NCI-H1694 treated with DMSO at 0.1 percent for 48 hours (cell line): ENCODE results near the gene C1S.

ENCODE experiments used
- DNase-seq: peaks from one replicate; lab custom pipeline; 2025; lab: John Stamatoyannopoulos, UW

C1S gene

DNA sequence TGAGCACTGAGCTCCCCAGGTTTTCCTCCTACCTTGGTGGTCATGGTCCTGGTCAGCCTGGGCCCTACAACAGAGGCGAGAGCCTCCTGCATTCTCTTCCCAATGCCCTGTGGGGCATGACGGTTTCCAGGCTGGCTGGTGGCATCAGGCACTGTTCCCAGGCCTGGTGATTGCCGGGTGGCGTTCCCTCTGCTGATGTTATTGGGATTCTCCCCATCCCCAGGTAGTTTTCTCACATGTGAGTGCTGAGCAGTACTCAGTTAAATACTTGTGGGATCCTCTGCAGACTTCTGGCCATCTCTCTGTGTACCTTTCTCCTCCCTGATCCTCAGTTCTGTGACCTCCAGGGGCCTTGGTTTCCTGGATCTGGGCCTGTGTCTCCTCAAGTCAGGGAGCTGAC is 16.0 kb downstream of the C1S start:
- no peak for DNase-seq

DNA sequence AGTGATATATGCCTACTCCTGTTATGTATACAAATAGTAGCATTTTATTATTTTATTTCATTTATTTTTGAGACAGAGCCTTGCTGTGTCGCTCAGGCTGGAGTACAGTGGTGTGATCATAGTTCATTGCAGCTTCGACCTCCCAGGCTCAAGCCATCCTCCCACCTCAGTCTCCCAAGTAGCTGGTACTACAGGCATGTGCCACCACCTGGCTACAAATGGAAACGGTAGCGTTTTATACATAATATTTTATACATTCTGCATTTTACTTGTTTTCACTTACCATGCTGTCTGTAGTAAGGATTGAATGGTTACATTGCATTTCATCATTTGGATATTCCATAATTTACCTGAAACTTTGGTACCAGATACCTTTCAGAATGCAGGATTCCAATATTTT is 17.6 kb downstream of the C1S start:
- DNase-seq = no peak

DNA sequence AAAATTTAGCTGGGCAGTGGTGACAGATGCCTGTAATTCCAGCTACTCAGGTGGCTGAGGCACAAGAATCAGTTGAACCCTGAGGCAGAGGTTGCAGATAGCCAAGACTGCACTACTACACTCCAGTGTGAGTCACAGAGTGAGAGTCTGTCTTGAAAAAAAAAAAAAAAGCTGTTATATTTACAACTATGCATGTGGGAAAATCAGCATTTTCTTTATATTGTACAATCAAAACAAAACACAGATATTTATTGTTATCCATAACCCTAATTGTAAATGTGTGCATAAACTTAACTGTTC is 19.3 kb downstream of the C1S start:
- DNase-seq = no peak

DNA sequence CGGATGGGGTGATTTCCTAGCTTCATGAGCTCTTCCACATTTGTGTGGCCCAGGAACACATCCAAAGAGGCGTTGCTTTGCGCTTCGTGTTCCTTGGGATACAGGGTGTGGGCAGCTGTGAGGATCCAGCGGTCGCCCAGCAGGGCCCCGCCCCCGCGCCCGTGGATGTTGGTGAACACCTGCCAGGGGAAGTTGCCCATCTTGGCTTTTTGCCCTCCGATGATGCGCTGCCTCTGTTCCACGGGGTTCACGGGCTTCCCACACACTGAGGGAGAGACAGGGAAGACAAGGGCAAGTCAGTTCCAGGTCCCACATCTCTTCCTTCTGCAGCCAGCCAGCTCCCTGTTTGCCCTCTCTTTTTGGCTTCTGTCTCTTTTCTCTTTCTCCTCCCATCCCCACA is 20.5 kb downstream of the C1S start:
- no peak for DNase-seq

DNA sequence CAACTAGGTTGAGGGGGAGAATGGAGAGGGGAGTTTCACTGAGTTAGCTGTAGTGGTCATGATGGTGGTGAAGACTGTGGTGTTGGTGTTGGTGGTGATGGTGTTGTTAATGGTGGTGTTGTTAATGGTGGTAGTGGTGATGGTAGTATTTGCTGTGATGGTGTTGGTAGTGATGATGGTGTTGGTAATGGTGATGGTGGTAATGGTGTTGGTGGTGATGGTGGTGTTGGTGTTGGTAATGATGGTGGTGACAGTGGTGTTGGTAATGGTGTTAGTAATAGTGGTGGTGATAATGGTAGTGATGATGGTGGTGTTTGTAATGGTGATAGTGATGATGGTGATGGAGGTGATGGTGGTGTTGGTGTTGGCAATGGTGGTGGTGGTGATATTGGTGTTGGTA is 22.6 kb downstream of the C1S start:
- DNase-seq = no peak

DNA sequence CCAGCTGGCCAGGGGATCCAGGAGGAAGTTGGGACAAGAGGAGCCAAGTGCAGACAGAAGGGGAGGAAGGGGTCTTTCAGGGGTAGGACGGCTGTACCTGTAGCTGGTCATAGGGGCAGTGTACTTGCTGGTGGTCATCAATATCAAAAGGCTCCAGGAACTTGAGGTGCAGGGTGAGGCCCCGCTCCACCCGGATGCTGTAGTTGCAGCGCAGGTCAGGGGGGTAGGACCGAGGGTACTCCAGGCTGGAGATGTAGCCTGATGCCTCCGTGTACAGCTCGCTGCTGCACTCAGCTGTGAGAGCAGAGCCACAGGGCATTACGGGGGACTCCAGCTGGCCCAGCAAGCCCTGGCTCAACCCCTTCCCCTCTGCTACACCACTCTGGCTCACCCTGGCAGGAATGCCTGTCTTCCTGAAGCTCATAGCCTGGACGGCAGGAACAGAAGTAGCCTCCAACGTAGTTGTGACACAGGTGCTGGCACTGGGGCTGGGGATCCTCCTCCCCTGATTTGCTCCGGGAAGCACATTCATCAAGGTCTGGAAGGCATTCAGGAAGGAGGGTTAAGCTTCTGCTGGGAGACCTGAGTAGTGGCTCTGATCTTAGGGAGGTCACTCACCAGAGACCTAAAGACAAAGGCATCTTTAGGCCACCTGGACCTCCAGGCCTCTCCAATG is 28.8 kb downstream of the C1S start:
- no peak for DNase-seq

DNA sequence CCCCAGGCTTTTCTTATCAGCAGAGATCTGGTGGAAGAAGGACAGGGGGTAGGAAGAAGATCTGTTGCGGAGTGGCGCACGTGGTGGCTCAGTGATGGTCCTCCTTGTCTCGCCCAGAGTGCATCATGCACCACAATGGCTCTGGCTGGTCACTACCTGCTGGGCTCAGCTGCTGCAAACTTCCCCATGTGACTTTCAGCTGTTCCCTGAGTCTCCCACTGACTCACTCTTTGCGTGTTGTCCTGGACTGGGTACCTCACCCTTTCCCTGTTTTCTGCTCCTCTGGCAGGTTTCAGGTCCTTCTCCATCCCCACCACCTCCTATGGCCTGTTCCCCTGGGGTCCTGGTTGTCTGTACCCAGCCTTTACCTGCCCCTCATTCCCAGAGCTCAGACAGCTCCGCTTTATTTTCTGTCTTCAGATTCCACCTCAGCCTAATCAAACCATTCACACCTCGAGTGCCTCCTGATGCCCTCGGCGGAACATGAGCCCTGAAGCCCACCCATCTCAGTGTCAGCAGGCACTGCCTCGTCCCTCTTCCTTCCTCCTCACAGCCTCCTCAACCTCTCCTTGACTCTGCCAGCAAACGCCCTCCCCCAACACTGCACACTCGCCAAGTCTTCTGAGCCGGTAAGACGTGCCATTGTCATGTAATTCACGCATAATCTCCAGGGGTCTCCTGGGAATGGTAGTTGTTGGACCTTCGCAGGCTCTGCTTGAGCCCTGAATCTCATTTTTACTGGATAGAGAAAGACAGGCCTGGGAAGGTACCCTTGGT is 29.9 kb downstream of the C1S start:
- no peak for DNase-seq

DNA sequence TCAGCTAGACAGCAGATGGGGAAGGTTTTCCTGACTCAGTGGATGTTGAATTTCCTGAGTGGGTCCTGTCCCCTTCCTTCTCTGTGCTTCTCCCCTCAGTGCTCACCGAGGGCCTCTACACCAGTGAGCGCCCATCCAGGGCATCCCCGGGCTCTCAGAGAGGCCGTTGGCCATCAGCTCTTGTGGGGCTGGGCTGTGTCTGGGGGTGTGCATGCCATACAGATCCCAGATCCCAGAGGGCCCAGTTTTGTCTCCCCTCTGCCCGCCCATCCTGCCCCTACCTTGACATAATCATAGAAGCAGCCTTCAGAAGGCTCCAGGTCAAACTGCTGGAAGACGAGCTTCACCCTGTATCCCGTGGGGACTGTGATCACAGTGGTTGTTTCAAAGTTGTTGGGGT is 30.7 kb downstream of the C1S start:
- DNase-seq = no peak

DNA sequence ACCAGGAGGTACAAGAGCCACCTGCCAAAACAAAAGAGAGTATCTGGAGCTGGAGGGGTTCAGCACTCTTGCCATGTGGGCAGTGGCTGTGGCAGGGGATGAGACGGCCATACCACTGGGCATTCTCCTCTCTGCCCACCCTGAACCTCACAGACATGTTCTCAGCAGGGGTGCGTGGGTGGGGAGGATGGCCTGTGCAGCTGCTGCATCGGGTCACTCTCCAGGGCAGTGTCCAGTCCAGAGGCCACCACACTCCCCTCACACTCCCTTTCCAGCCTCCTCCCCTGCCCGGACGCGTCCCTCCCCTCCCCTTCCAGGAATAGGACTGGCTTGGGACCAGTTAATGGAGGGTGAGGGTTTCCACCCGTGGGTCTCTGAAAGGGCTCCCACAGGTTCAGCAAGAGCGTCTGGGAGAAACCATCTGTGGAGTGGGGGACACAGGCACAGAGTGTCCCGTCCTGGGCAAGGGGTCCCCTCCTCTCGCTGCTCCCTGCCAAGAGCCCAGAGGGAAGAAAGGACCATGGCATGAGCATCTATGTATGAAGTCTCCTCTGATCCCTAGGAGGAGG is 31.2 kb downstream of the C1S start:
- DNase-seq = no peak

DNA sequence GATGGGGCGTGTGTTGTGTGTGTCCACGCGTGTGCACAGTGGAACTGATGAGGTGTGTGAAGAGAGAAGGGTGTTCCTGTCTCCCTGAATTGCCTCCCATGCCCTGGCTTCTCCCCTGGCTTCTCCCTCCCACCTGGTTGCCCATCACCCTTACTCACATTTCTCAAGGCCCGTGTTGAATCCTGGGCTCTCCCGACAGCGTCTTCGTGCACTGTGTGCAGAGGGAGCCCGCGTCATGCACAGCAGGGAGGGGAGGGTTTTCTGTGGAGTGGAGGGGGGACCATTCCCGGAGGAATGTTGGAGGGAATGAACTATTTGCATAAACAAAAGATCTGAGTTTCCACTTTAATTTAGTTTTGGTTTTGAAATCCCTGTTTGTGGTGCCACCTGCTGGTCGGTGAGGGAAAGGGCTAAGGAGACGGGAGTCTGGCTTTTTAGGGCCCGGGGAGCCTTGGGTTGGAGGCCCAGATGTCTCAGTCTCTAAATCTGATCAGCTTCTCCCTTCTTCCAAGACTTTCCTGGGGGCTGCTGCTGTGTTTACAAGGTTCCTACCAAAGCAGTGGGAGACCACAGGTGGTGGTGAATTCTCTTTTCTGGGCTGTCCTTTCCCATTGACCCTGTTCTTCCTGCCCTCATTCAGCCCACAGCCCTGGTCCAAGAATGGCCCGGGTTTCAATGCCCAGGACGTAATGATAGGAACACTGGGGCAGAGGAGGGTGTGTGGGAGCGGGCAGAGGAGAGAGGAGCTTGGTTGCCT is 31.9 kb downstream of the C1S start, which contains the start of gene C1R:
C1R (minus strand) TSS at position 217 of the 757 bp plus-strand sequence; CDS start at position 160, 57 bp downstream.
- DNase-seq = peak; percentile 31

DNA sequence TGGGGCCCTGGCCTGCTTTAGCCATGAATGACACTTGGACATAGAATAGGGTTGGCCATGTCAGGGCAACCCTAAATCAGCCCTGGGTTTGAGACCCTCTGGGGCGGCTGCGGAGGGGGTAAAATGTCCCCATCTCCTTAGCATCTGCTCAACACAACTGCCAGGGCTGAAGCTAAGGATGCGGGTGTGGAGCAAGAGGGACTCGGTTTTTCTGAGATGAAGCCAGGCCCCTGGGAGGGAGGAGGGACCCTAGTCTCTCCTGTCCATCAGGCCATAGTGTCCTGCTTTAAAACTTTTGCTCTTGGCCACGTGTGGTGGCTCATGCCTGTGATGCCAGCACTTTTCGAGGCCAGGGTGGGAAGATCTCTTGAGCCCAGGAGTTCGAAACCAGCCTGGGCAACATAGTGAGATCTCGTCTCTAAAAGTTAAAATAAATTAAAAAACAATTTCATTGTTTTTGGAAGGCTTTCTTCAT is 32.5 kb downstream of the C1S start:
- DNase-seq = no peak

DNA sequence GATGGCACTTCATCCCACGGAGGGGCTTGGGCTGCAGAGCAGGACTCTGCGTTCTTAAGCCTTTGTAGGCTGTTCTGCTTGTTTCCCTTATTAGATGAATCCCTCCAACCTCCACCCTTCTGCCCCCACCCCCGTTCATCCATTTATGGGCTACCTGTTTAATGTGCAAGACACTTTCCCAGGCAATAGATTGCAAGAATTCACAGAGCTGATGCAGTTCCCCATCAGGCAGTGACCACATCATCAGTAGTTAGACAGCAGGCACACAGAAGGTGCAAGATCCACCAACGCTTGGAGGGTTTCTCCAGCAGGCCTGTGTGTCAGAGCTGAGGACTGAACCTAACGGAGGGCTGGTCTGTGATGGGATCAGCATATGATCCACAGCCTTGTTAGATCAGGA is 33.0 kb downstream of the C1S start:
- no peak for DNase-seq

DNA sequence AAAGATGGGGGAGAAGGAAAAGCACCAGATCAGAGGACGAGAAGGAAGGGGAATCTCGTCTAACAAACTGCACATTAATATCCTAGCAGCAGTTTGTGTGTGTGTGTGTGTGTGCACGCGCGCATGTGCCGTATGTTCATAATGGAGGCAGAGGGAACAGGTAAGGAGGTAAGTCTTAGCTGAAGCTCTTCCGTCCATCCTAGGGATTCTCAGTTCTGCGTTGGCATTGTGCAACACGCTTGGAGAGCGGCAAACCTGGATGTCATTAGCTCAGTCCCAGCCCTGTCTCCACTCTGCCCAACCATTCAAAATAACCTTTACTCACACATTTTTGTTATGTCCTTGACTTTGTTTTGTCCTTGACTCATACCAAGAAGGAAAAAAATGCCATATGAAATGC is 33.4 kb downstream of the C1S start:
- DNase-seq = no peak

DNA sequence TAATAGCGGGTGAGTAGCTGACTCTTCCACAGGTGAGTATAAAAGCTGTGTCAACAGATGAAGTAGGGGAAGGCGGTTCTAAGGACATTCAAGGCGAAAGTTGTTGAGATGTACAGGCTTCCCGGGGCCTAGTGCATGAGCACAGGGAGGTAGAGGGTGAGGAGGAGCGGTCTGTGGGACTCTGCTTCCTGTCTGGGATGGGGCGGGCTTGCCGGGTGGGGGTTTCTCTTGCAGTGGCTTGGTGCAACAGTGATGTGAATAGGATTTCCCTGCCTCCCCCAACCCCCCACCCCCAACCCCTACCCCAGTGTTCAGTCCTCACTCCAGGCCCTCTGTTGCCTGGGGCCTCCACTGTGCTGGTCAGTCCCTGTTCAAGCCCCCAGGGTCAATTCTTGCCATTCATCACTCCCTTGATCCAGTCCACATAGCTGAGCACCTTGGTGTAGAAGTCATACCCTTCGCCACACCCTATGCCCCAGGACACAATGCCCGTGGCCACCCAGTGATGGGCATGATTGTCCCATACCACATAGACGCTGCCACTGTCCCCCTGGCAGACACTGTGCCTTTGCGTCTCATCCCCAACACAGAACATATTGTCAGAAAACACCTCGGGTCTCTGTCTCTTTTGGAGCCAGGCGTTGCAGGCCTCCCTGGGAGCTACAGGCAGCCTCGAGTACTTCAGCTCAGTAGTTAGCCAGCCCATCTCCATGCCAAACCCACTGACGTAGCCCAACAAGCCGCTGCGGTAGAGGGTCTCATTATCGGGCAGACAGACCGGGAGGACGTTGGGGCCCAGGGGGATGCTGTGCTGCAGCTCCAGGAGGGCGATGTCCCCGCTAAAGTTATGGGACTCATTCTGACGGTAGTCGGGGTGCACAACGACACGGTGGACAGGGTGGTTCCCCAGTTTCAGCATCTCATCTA is 35.8 kb downstream of the C1S start:
- DNase-seq = no peak

DNA sequence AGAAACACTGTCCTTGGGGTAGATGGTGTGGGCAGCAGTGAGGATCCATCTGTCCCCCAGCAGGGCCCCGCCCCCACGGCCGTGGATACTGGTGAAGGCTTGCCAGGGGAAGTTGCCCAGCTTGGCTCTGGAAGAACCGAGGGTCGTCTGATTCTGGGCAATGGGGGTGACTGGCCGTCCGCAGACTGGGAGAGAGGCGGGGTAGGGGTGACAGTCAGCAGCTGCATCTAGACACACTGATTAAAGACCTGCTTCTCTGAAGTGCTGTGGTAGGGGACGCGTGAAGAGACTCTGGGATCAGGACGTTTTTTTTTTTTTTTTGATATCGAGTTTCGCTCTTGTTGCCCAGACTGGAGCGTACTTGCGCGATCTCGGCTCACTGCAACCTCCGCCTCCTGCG is 36.5 kb downstream of the C1S start:
- no peak for DNase-seq

DNA sequence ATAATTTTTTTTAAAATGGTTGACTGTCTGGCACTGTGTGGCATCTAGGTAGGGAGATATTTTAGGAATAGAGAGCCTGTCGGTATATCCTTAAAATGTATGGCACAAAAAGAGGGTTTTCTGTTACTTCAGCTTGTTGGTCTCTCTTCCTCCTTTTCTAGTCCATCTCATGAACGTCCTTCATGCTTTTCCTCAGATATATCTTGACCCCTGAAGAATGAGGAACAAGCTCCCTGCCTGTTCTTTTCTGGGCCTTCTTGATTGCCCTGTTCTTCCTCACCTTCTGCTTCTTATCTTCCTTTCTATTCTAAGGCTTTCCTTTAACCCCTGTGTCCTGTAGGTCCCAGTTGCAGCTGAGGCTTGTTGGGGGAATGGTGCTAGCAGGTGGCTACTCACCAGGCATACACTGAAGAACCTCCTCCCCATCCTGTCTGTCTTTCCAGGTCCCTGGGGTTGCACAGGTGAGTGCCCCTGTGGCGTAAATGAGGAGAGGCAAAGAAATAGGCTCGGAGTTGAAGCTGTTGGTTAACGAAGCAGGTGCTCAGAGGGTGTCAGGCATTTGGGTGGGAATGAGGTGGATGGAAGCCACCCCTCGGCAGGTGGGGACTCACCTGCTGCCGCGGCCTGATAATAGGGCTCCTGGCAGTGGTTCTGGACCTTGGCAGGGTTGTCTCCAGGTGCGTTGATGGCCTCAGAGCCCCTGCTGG is 38.9 kb downstream of the C1S start:
- DNase-seq = no peak

DNA sequence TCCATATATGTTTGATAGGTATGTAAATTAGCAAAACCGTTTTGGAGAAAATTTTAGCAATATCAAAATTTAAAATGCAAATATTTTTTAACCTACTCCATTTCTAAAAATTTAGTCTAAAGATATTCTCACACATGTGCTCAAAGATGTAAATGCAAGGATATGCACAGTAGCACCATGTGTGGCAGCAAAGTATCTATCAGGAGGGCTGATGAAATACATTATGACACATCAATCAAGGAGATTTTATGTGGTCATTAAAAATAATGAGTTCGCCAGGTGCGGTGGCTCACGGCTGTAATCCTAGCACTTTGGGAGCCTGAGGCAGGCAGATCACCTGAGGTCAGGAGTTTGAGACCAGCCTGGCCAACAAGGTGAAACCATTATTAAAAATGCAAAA is 39.7 kb downstream of the C1S start:
- no peak for DNase-seq

DNA sequence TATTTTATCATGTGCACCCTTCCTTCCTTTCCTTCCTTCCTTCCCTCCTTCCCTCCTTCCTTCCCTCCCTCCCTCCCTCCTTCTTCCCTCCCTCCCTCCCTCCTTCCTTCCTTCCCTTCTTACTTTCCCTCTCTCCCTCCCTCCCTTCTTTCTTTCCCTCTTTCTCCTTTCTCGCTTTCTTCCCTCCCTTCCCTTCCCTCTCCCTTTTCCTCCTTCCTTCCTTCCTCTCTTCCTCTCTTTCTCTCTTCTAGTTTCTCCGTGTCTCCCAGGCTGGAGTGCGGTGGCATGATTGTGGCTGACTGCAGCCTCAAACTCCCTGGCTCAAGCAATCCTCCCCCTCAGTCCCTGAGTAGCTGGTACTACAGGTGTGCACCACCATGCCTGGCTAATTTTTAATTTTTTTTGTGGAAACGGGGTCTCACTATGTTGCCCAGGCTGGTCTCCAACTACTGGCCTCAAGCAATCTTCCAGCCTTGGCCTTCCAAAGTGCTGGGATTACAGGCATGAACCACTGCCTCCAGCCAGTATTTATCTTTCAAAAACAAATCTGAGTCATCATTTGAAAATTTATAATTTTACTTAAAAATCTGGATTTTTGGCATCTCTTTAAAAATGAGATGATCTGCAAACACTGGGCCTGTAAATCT is 40.7 kb downstream of the C1S start:
- no peak for DNase-seq

DNA sequence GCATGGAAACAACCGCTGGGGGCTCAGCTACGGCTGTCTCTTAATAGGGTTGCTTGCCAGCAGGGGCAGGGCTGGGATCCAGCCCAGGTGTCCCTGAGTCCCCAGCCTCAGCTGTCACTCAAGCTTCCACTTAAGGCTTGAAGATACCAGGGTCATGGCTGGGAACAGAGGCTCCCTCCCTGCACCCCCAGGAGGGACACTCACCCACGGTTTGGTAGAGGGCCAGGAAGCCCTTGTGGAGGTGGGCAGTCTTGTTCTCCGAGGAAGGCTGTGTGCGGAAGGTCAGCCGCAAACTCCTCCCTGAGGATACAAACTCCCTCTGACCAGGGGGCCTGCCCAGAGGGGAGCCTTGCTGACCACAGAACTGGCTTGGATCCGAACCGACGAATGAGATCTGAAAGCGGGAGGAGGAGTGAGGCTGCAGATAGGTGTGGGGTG is 41.2 kb downstream of the C1S start:
- no peak for DNase-seq

DNA sequence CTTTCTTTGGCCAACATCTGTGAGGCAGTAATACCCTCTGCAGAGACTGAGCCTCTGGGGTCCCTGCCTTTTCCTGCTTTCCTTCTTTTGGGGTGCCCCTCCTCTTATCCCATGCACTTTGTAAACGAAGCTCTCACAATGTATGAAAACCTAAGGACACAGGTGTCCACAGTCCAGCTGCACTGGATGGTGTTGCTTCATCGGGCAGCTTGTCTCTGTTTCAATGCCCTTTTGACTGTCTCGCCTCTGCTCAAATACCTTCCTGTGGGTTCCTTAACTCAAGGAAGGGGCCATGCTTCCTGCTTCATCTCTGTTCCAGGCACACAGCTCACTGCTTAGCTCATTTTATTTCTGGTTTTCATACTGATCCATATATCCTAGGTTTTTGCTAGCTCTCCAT is 42.1 kb downstream of the C1S start:
- DNase-seq = no peak
